Astrocyte (in vitro differentiated cells and primary cell): ENCODE data around the gene NFE2. TPM values are rescaled to one million over a fixed set of nuclear protein-coding genes. Genes with fewer than 3 reads are reported as not detected.
A peak's percentile ranks its signal among the peaks of the same experiment; 100 is the strongest.

Experiments used
- DNase-seq: peaks from one replicate; pipeline ENCODE4 v3.0.0-alpha.2; 2010; ENCODE audit warnings: low read depth
- FAIRE-seq: peaks from 2 replicates; lab custom pipeline; 2011; peaks lifted over from hg19 to GRCh38; lab: Jason Lieb, UNC
- H2AFZ ChIP-seq: 2 replicates; pipeline ENCODE4 v1.6.0; 2012; ENCODE audit warnings: low read depth, low read length, inconsistent platforms
- H3K27ac ChIP-seq: 2 replicates; pipeline ENCODE4 v1.5.1; 2011; ENCODE audit warnings: low read depth, low read length, inconsistent platforms
- H3K27me3 ChIP-seq: 2 replicates; pipeline ENCODE4 v1.6.0; 2011; ENCODE audit warnings: low read length, inconsistent platforms; ENCODE audit not compliant: insufficient read depth
- H3K36me3 ChIP-seq: 2 replicates; pipeline ENCODE4 v1.5.1; 2011; ENCODE audit warnings: low read length, inconsistent platforms; ENCODE audit not compliant: insufficient read depth
- H3K4me1 ChIP-seq: 2 replicates; pipeline ENCODE4 v1.5.1; 2011; ENCODE audit warnings: low read length, inconsistent platforms; ENCODE audit not compliant: insufficient read depth
- H3K4me2 ChIP-seq: 2 replicates; pipeline ENCODE4 v1.6.0; 2012; ENCODE audit warnings: low read length, inconsistent platforms
- H3K4me3 ChIP-seq: 2 replicates; pipeline ENCODE4 v1.5.1; 2011; ENCODE audit warnings: low read depth, mild to moderate bottlenecking, low read length, inconsistent platforms; ENCODE audit not compliant: insufficient read depth
- H3K79me2 ChIP-seq: 2 replicates; pipeline ENCODE4 v1.6.0; 2012; ENCODE audit warnings: mild to moderate bottlenecking, low read length, inconsistent platforms; ENCODE audit not compliant: insufficient read depth
- H3K9ac ChIP-seq: 2 replicates; pipeline ENCODE4 v1.6.0; 2012; ENCODE audit warnings: mild to moderate bottlenecking, low read length, inconsistent platforms
- H3K9me3 ChIP-seq: 2 replicates; pipeline ENCODE4 v1.5.1; 2012; ENCODE audit warnings: low read depth, mild to moderate bottlenecking, low read length, inconsistent platforms; ENCODE audit not compliant: insufficient read depth
- H4K20me1 ChIP-seq: 2 replicates; pipeline ENCODE4 v1.6.0; 2012; ENCODE audit warnings: low read length, inconsistent platforms; ENCODE audit not compliant: insufficient read depth
- H3K27ac Mint-ChIP-seq: one replicate; pipeline ENCODE4 v1.8.0; 2021; ENCODE audit warnings: mild to moderate bottlenecking, mixed read lengths; ENCODE audit not compliant: unreplicated experiment
- H3K27me3 Mint-ChIP-seq: one replicate; pipeline ENCODE4 v1.8.0; 2021; ENCODE audit warnings: low read depth, mixed read lengths; ENCODE audit not compliant: unreplicated experiment
- H3K36me3 Mint-ChIP-seq: one replicate; pipeline ENCODE4 v1.8.0; 2021; ENCODE audit warnings: low read depth, mixed read lengths; ENCODE audit not compliant: unreplicated experiment
- H3K4me1 Mint-ChIP-seq: one replicate; pipeline ENCODE4 v1.8.0; 2021; ENCODE audit warnings: low read depth, mixed read lengths; ENCODE audit not compliant: unreplicated experiment
- H3K4me3 Mint-ChIP-seq: one replicate; pipeline ENCODE4 v1.8.0; 2021; ENCODE audit warnings: mild to moderate bottlenecking, moderate library complexity, mixed read lengths; ENCODE audit not compliant: unreplicated experiment
- H3K9me3 Mint-ChIP-seq: one replicate; pipeline ENCODE4 v1.8.0; 2021; ENCODE audit warnings: mild to moderate bottlenecking, mixed read lengths; ENCODE audit not compliant: unreplicated experiment
- EZH2 ChIP-seq: IDR thresholded peaks from 2 replicates; pipeline ENCODE4 v1.6.1; 2012; ENCODE audit warnings: mild to moderate bottlenecking, low read length, inconsistent platforms; ENCODE audit not compliant: insufficient read depth
- total RNA-seq: library from RNA; stranded (reverse); gene quantifications from 2 replicates; pipeline ENCODE4 v1.2.1, GENCODE V29; 2021
- TF ChIP-seq, protein P1 (sequence below): IDR thresholded peaks from 2 replicates; pipeline ENCODE4 v1.5.1; 2011; ENCODE audit warnings: low read depth, mild to moderate bottlenecking, inconsistent platforms, low read length, moderate library complexity; ENCODE audit not compliant: insufficient read depth

The NFE2 gene
- total RNA-seq, 1 donor from 2014 or later, result 0.41 TPM

DNA sequence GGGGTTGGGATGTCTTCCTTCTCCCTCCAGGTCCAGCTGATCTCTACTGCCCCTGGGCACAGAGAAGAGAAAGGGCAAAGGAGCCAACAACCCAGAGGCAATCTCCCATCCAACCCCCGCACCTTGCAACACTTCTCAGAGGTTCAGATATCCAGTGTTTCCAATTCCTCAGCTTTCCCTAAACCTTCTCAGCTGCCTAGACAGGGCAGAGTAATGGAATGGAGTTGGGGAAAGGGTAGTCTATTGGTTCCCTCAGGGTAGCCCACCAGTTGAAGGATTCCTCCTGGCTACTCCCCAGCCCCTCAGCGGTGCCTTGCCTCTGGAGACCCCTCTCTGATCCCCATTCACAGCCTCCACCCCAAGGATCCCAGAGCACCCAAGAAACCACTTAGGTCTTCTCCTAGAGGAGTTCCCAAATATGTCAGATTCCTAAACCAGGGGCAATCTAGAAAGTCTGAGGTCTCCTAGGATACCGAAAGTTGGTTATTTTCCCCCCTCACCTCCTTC lies 537 bp downstream of the NFE2 start:
- Mint-ChIP-seq H3K4me1 (peaks cover 14% of the 10 kb centered on the region), H3K9me3 (no peaks in the 10 kb centered on the region), H3K36me3 (no peaks in the 10 kb centered on the region), H3K27ac (peak overlapping the region; percentile 63), H3K4me3 (peak overlapping the region; percentile 27), H3K27me3 (peaks cover 29% of the 10 kb centered on the region)
- no peak for TF ChIP-seq EZH2
- TF ChIP-seq, protein P1, sequence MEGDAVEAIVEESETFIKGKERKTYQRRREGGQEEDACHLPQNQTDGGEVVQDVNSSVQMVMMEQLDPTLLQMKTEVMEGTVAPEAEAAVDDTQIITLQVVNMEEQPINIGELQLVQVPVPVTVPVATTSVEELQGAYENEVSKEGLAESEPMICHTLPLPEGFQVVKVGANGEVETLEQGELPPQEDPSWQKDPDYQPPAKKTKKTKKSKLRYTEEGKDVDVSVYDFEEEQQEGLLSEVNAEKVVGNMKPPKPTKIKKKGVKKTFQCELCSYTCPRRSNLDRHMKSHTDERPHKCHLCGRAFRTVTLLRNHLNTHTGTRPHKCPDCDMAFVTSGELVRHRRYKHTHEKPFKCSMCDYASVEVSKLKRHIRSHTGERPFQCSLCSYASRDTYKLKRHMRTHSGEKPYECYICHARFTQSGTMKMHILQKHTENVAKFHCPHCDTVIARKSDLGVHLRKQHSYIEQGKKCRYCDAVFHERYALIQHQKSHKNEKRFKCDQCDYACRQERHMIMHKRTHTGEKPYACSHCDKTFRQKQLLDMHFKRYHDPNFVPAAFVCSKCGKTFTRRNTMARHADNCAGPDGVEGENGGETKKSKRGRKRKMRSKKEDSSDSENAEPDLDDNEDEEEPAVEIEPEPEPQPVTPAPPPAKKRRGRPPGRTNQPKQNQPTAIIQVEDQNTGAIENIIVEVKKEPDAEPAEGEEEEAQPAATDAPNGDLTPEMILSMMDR, result no peak
- FAIRE-seq, result no peak
- peaks cover 43% of the 10 kb centered on the region for H3K27me3 ChIP-seq
- no peaks in the 10 kb centered on the region for H4K20me1 ChIP-seq
- no peaks in the 10 kb centered on the region for H3K79me2 ChIP-seq
- peaks cover 9% of the 10 kb centered on the region for H3K4me1 ChIP-seq
- no peak for DNase-seq
- peak overlapping the region; percentile 81 for H3K4me2 ChIP-seq
- no peak overlapping the region for H3K27ac ChIP-seq
- H2AFZ ChIP-seq, result no peak overlapping the region
- no peak overlapping the region for H3K9ac ChIP-seq
- no peaks in the 10 kb centered on the region for H3K36me3 ChIP-seq
- H3K9me3 ChIP-seq, result no peaks in the 10 kb centered on the region
- H3K4me3 ChIP-seq, result peak overlapping the region; percentile 25

DNA sequence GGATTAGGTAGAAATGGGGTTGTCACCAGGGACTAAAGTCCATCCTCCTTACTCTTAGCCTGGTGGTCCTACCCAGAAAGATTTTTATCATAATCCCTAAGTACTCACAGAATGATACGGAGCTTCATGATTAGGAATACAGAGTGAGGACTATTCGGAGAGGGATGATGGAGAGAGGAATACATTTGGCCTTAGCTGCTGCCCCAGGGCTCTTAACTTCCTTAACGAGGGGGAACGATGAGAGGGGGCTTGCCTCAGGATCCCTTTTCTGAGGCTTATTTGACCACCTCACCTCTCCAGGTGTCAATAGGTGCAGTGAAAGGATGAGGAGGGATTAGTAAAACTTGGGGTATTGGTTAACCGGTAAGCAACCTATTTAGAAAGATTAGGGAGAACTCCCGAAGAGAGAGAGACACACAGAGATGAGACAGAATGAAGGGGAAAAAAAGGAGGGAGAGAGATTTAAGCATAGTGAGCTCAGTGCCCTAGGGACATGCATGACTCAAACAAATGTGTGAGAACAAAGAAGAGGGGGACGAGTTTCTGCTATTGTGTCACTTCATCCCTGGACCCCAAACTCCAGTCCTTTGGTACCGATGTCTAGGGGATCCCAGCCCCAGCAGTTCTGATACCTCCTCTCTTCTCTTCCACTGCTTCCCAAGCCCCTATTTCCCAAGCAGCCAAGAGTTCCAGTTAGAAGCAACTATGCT lies 1.1 kb downstream of the NFE2 start:
- no peaks in the 10 kb centered on the region for H3K9me3 Mint-ChIP-seq
- Histone ChIP-seq H3K4me1 (peaks cover 9% of the 10 kb centered on the region), H2AFZ (no peak overlapping the region), H3K36me3 (no peaks in the 10 kb centered on the region), H4K20me1 (no peaks in the 10 kb centered on the region), H3K9ac (no peak overlapping the region), H3K4me3 (no peak overlapping the region), H3K4me2 (peak overlapping the region; percentile 81), H3K27ac (no peak overlapping the region), H3K79me2 (no peaks in the 10 kb centered on the region), H3K9me3 (no peaks in the 10 kb centered on the region), H3K27me3 (peaks cover 43% of the 10 kb centered on the region)
- FAIRE-seq, result no peak
- no peaks in the 10 kb centered on the region for H3K36me3 Mint-ChIP-seq
- H3K27me3 Mint-ChIP-seq, result peaks cover 33% of the 10 kb centered on the region
- H3K4me1 Mint-ChIP-seq, result peaks cover 14% of the 10 kb centered on the region
- DNase-seq, result no peak
- H3K27ac Mint-ChIP-seq, result peak overlapping the region; percentile 63
- no peak overlapping the region for H3K4me3 Mint-ChIP-seq
- TF ChIP-seq, protein P1, result no peak
- no peak for TF ChIP-seq EZH2

DNA sequence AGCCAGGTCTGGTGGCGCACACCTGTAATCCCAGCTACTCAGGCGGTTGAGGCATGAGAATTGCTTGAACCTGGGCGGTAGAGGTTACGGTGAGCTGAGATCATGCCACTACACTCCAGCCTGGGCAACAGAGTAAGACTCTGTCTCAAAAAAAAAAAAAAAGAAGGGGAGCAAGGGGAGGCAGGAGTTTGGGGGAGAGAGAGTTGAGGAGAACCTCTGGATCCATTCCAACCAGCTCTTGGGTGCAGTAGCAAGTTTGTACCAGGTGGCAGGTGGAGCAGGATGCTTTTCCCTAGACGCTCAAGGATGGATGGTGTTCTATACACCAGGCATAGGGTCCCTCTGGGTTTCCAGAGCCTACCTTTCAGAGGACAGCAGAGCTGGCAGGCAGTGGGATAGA lies 1.9 kb downstream of the NFE2 start:
- Histone ChIP-seq H3K9ac (no peak overlapping the region), H4K20me1 (no peaks in the 10 kb centered on the region), H3K27ac (no peak overlapping the region), H3K4me3 (no peak overlapping the region), H3K36me3 (no peaks in the 10 kb centered on the region), H3K79me2 (no peaks in the 10 kb centered on the region), H3K4me1 (peaks cover 9% of the 10 kb centered on the region), H2AFZ (no peak overlapping the region), H3K4me2 (no peak overlapping the region), H3K27me3 (peaks cover 39% of the 10 kb centered on the region), H3K9me3 (no peaks in the 10 kb centered on the region)
- H3K27me3 Mint-ChIP-seq, result peaks cover 28% of the 10 kb centered on the region
- no peaks in the 10 kb centered on the region for H3K36me3 Mint-ChIP-seq
- H3K27ac Mint-ChIP-seq, result no peak overlapping the region
- H3K4me3 Mint-ChIP-seq, result no peak overlapping the region
- peaks cover 12% of the 10 kb centered on the region for H3K4me1 Mint-ChIP-seq
- no peaks in the 10 kb centered on the region for H3K9me3 Mint-ChIP-seq
- TF ChIP-seq EZH2, result no peak
- TF ChIP-seq, protein P1, result no peak
- DNase-seq (no peak), FAIRE-seq (no peak)
